Mammary epithelial cell (primary cell): ENCODE data around the gene PPP1R16B.

Source experiments
- EZH2 ChIP-seq: IDR thresholded peaks from 2 replicates; pipeline ENCODE4 v1.6.1; 2012; ENCODE audit warnings: low read length, inconsistent platforms, borderline replicate concordance
- TF ChIP-seq, protein P1 (sequence below), 2 donors: IDR thresholded peaks in 1 of 2; conservative IDR thresholded peaks in 1 of 2; 2 replicates each; pipeline ENCODE4 v1.5.1; 2011 to 2012; ENCODE audit warnings: inconsistent platforms in 2 of 2, low read length in 2 of 2, mild to moderate bottlenecking in 2 of 2, control low read depth in 1 of 2, low read depth in 1 of 2; ENCODE audit not compliant: insufficient read depth in 1 of 2; ENCODE audit errors: extremely low read depth in 1 of 2

- TF ChIP-seq, protein P1, sequence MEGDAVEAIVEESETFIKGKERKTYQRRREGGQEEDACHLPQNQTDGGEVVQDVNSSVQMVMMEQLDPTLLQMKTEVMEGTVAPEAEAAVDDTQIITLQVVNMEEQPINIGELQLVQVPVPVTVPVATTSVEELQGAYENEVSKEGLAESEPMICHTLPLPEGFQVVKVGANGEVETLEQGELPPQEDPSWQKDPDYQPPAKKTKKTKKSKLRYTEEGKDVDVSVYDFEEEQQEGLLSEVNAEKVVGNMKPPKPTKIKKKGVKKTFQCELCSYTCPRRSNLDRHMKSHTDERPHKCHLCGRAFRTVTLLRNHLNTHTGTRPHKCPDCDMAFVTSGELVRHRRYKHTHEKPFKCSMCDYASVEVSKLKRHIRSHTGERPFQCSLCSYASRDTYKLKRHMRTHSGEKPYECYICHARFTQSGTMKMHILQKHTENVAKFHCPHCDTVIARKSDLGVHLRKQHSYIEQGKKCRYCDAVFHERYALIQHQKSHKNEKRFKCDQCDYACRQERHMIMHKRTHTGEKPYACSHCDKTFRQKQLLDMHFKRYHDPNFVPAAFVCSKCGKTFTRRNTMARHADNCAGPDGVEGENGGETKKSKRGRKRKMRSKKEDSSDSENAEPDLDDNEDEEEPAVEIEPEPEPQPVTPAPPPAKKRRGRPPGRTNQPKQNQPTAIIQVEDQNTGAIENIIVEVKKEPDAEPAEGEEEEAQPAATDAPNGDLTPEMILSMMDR (conservative IDR thresholded peaks at IDR 0.05 in 1 of 2, IDR thresholded peaks at IDR 0.05 in 1 of 2; ENCODE audit: extremely low read depth in 1 of 2, insufficient read depth in 1 of 2, low read depth in 1 of 2, low read length in 2 of 2), result no peak
- no peak for TF ChIP-seq EZH2
Measured at GRCh38 chr20:38961530-38962043, 156.1 kb downstream of the PPP1R16B start.
